HTR-8/SVneo (cell line): ENCODE results near the gene TENM3.
A peak's percentile ranks its signal among the peaks of the same experiment; 100 is the strongest.

Experiments
- DNase-seq: peaks from one replicate; pipeline ENCODE4 v3.0.0; 2011; ENCODE audit warnings: low spot score, mixed read lengths; ENCODE audit not compliant: insufficient read length
- FAIRE-seq: peaks from 2 replicates; lab custom pipeline; 2011; peaks lifted over from hg19 to GRCh38; lab: Jason Lieb, UNC

Gene TENM3

GRCh38 chr4:182250446-182250845 lies 7.2 kb downstream of the TENM3 start:
- DNase-seq (no peak), FAIRE-seq (no peak)

- no peak for FAIRE-seq
- no peak for DNase-seq
Observed at GRCh38 chr4:182251116-182251515, 7.9 kb downstream of the TENM3 start.

- no peak for DNase-seq
- FAIRE-seq: no peak
Observed at GRCh38 chr4:182252220-182252619, 9.0 kb downstream of the TENM3 start.

- FAIRE-seq: no peak
Observed at GRCh38 chr4:182254026-182254780, 11.0 kb downstream of the TENM3 start.

GRCh38 chr4:182255441-182256190 lies 12.4 kb downstream of the TENM3 start:
- FAIRE-seq (peak; percentile 16), DNase-seq (no peak)

More at GRCh38 chr4:182254026-182254780, 11.0 kb downstream of the TENM3 start:
- DNase-seq: no peak

DNA sequence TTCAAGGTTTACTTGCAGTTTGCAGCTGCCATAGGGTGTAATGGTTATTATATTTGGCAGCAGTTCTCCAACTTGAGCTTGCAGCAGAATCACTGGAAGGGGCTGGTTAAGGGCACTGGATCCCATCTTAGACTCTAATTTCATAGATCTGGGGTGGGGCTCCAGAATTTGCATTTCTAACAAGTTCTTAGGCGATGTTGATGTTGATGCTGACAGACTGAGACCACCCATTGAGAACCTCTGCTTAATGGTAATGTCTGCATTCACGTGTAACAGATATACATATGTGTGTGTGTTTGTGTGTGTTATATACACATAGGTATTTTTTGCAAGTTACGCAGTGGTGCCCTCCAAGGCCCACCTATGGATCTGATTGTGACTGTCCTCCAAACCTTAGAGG lies 13.8 kb downstream of the TENM3 start:
- FAIRE-seq (no peak), DNase-seq (no peak)

DNA sequence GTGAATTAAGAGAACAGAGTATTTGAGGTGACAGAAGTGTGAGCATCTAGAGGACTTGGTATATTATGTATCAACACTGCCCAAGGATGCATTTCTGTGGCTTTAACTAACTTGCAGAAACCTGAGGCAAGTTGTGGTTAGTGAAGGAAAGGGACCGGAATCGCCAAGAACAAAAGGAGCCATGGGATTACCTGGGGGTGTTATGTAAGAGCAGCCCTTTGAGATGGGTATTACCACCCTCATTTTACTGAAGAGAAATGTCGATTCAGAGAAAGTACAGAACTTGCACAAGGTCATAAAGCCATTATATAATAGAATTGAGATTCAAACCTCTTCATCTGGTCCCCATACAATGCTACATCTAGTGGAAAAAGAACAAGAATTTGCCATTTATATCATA lies 14.3 kb downstream of the TENM3 start:
- DNase-seq (no peak), FAIRE-seq (no peak)

DNA sequence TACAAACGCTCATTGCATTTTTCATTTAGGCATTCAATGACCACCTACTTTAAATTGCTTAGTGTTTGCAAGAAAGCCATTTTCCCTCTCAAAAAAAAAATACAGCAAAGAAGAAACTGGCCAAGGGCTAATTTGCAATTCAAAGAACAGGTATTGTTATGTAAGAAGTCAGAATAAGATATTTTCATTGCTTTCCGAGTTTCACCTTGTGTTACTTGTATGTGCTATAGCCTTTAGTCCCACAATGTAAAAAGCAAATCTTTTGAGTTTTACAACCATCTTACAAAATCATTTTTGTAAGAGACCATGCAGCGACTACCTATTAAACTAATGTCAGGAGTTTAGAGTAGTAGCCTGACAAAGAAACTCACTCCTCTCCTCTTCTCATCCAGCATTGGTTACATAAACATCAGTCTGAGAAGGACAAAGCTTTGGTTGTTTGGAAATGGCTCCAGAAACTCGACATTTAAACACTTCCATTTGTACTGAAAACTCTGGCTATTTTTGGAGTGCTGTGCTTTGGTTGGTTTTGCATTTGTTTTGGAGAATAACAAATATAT lies 15.3 kb downstream of the TENM3 start:
- FAIRE-seq (no peak), DNase-seq (no peak)

- no peak for DNase-seq
- FAIRE-seq: peak; percentile 48
Observed at GRCh38 chr4:182261651-182262223, 18.5 kb downstream of the TENM3 start.

DNA sequence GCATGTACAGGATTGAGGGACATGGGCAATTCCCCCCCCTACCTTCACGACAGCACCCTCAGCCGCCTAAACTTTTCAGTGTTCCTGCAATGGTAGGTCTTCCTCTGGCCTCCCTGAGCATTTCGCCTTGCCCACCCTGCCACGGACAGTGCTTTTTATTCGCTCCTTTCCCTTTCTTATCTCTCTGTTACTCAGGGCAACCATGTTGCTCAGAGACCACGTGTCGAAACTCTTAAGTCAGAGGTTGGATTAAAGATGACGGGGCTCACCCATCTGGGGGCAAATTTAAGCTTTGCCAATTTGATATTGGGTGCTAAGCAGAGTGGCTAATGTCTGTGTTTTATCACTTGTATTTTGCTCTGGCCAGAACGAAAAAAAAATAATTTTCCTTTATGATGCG lies 20.4 kb downstream of the TENM3 start:
- FAIRE-seq: no peak

DNA sequence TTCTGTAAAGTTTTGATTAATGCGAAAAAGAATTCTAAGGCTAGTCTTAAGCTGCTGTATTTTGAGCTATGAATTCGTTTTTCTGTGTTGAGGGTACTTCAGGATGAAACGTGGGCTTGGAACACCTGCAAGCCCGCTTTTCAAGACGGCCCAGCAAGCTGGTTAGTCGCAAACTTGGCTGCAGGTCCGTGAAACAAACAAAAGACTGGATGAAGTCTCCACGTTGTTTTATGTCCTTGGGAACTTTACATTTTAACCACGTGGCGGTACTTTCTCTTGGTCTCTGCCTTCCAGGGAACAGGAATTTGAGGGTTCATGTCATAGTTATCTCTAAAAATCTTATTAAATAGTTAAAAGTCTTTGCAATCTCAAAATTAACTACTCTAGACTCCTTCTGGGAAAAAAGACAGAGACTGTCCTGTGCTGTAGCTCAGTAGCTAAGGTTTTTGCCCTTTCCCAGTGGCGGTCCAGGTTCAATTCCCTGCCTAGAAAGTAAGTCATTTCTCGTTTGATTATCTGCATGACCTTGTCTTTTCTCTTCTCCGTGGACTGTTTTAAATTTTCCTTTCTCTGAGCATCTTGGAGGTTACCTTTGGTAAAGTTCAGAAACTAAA lies 21.0 kb downstream of the TENM3 start:
- FAIRE-seq (no peak), DNase-seq (no peak)

More for the DNA sequence above, 20.4 kb downstream of the TENM3 start:
- no peak for DNase-seq

DNA sequence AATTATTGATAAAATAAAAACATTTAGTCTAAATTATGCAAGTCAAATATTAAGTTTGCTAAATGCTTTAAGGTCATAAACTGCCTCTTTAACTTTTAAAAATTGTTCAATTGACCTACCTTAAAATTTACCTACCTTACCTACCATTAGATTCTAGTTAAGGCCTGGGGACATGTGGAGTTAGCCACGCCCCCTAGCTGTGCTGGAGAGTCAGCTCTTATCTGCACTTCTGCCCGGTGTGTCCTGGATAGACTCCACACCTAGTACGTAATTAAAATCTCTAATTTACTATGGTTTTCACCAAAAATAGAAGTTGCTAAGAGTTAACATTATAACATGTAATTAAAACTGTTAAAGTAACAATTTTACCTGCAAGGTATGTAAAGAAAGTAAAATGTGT lies 22.7 kb downstream of the TENM3 start:
- no peak for DNase-seq
- FAIRE-seq: no peak

DNA sequence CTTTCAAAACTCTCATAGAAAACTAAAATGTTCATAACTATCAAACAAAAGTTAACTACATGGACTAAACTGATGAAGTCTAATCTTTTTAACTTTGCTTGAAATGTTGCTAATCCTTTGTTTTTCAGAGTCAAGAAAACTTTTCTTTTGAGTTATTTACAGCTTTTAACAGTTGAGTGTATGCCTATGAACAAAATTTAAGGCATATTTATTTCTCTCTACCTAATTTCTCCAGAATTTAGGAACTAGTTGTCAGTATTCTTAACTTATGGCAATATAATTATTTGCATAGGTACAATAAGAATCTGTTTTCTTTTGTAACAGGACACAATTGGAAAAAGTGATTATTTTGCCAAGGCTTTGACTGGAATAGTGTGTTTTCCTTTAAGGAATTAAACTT lies 23.8 kb downstream of the TENM3 start:
- FAIRE-seq: no peak
- DNase-seq: no peak

DNA sequence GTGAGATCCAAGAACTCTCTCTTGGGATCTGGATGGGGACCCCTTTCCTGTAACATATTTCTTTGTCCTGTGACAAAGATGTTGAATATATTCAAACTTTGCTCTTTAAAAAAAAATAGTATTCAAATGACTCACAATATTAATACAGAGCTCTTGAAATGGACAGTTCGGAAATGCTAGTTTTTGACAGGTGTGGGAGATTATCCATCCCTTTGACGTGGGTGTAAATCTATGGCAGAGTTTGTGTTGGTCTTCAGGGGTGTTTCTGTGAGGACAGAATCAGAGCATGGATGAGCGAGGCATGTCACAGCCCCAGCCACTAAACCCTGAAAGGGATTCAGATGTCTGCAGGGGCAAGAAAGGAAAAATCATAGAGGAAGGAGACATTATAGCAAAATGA lies 25.8 kb downstream of the TENM3 start:
- DNase-seq: no peak
- FAIRE-seq: no peak

- FAIRE-seq: no peak
- no peak for DNase-seq
Observed at GRCh38 chr4:182271731-182272130, 28.5 kb downstream of the TENM3 start.

GRCh38 chr4:182272151-182272550 lies 28.9 kb downstream of the TENM3 start:
- no peak for FAIRE-seq
- no peak for DNase-seq

- no peak for FAIRE-seq
- DNase-seq: no peak
Observed at GRCh38 chr4:182273191-182273935, 30.2 kb downstream of the TENM3 start.

DNA sequence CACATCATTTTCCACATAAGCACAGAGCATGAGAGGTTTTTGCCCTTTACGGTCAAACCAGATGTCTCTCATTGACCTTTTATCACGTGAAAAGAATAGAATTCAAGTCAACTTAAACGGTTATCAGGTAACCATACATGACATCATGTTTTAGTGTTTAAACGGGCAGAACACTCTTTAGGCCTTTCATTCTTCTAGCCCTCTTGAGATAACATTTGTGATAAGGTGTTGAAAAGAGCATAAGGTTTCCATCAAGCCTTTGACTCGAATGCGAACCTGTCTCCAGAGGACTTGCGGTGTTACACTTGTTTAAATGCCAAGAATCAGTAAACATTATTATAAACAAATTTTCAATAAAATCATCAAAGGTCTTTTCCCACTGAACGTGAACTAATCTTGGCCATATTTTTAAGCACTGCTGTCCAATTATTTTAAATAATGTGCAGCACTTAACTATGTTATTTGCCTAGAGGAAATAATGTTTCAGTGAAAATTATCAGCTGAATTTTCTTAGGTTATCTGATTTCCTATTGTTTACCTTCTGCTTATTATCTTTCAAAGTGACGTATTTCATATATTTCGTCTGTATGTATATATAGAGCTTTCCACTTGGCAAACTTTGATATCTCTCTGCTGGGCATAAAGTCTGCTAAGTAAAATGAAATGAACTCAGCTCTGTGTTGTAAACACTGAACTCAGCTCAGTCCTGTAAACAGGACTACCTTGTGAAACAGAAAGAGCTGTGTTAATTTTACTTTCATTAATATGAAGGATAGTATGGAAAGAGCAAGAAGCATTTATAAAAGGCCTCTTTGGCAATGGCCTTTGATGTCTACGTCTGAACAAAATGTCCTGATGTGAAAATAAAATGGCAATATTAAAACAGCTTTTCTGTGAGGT lies 33.3 kb downstream of the TENM3 start:
- DNase-seq: no peak
- FAIRE-seq: no peak

- DNase-seq (no peak), FAIRE-seq (no peak)
Observed at GRCh38 chr4:182277377-182277776, 34.2 kb downstream of the TENM3 start.
